Activated CD8-positive, alpha-beta memory T cell treated with anti-CD3 and anti-CD28 coated beads, Interleukin-2, amount 50 U/mL, for 48 hours (primary cell): Measurements from ENCODE around the gene NKD1.

ENCODE experiments used
- DNase-seq: peaks from one replicate; pipeline ENCODE4 v3.0.0-alpha.2; 2020

Gene NKD1

DNA sequence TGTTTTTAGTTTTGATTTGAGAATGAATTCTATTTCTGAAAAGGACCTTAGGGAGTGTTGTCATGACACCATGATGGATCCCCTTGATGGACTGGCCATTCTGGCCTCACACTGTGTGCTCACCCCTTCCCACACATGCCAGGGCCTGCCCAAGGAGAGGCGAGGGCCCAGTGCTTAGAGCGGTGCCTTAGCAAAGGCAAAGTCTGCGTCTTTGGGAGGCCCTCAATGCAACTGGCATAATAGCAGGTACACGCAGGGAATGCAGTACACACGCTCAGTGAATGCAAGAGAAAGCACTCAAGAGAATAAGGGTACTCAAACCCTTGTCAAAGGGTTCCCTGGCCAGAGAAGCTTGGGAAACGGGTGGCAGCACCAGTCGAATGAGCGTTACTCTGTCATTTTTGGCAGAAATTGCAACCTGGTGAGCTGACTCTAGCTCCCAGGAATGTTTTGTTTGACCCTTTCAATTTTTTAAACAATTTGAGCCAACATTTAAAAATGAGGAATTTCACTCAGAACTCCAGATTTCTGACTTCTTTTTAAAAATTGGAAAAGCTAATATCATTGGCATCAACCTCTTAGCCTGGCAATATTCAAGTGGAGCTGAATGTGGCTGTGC lies 32.1 kb downstream of the NKD1 start:
- no peak for DNase-seq

DNA sequence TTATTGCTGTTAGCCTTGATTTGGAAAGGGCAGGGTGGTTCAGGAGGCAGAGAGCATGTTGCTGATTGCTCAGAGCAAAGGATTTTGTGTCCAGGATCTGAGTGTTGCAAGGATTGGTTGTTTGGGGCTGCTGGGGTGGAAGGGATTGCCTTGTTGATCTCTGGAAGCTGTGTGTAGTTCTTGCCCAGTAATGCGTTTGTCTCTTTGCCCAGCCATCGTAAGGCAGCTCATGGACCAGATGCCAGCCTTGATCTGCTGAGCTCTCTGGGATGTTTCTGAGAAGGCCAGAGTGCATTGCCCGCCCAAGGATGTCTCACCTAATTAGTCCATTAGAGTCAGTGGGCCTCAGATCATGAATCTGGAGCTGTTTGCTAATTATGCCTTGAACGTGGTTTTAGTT lies 33.6 kb downstream of the NKD1 start:
- no peak for DNase-seq

DNA sequence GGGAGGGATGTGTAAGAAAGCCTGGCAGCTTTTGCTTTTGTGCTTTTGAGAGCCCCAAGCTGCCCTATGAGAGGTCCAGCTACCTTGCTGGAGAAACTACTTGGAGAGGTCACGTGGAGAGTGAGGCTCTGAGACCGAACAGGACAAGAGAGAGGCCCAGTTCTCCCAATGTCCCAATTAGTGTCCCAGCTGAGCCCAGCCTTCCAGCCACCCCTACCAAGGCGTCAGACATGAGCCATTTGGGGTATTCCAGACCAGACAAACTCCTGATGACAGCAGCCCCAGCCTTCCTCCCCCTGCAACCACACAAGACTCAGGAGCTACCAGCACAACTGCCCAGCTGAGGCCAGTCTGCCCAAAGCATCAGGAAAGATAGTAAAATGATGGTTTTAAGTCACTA lies 35.0 kb downstream of the NKD1 start:
- DNase-seq = no peak

DNA sequence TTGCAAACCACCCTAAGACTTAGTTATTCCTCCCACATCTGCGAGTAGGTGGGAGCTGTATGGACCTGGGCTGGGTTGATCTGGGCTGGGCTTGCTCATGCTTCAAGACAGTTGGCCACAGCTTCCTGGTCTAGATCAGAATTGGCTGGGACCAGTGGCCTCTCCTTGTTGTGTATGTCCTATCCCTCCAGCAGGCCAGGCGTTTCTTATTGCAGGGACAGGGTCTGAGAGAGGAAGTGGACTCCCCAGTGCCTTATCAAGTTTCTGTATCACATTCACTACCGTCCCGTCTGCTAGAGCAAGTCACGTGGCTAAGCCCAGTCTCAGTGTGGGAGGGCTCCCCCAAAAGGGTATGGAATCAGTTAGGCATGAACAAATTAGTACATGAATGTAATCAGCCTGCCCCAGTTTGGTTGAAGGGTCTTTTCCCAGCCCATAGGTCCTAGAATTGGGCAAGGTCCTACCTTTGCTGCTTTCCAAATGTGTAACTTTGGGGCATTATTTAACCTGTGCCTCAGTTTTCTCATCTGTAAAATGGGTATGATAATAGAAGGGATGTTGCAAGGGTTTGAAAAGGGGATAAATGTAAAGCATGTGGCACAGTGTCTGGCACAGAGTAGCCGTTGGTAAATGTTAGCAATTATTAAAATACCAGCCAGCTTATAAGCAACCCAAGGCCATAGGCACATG lies 36.0 kb downstream of the NKD1 start:
- no peak for DNase-seq

DNA sequence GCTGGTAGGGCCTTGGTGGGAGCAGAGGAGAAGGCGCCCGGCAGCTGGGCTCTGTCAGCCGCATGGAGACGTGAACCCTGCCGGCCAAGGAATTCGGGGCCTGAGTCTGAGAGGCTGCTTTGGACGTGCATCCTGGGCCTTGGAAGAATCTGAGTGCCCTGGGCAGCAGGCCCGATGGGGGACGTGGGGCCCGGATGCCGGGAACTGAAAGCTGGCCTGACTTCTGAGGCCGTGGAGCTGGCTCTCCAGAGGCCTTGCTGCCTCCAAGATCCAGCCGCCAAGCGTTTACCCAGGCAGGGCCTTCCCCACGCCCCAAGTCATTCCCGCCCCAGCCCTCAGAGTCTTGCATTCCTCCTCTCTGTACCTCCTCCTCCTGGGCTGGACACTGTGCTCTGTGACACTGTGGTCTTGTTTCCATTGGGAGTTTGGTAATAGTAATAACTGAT lies 37.2 kb downstream of the NKD1 start:
- DNase-seq = no peak

DNA sequence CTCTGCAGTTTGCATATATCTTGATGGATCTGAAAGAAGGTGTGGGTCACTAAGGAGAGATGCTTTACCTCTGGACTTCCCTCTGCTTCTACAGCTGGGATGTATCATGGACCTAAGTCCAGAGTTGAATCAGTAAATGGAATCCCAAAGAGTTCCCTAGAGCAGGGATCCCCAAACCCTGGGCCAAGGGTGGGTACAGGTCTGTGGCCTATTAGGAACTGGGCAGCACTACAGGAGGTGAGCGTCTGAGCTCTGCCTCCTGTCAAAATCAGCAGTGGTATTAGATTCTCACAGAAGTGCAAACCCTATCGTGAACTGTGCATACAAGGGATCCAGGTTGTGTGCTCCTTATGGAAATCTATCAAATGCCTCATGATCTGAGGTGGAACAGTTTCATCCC lies 39.3 kb downstream of the NKD1 start:
- no peak for DNase-seq

DNA sequence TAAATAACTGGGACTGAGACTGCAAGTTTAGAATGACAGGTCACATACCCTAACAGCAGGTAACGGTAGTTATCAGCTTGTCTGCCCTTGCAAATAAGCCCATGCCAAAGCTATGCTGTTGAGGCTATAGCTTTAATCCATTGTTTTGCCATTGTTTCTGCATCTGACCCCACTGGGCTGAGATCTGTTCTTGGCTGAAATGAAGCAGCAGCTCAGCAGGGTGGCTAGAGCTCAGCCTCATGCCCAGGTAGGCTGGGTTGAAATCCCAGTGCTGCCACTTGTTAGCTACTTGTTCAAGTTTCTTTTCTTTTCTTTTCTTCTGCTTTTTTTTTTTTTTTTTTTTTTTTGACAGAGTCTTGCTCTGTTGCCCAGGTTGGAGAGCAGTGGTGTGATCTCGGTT lies 40.1 kb downstream of the NKD1 start:
- DNase-seq = no peak

DNA sequence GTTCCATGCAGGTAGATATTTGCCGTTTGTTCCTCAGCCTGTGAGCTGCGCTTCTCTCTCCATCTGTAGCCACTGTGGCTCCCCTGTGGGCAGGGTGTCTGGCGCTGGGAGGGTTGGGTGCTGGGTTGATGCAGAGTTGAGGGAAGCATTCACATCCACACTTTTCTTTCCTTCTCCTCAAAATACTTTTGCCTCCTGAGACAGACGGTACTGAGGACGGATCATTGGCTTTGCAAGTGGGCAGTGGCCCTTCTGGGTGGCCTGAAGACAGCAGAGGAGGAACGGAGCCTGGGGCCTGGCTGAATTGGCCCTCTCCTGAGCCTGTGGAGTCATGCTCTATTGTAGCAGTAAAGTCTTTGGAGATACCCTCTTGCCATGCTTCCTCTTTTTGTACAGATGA lies 43.0 kb downstream of the NKD1 start:
- DNase-seq = no peak

DNA sequence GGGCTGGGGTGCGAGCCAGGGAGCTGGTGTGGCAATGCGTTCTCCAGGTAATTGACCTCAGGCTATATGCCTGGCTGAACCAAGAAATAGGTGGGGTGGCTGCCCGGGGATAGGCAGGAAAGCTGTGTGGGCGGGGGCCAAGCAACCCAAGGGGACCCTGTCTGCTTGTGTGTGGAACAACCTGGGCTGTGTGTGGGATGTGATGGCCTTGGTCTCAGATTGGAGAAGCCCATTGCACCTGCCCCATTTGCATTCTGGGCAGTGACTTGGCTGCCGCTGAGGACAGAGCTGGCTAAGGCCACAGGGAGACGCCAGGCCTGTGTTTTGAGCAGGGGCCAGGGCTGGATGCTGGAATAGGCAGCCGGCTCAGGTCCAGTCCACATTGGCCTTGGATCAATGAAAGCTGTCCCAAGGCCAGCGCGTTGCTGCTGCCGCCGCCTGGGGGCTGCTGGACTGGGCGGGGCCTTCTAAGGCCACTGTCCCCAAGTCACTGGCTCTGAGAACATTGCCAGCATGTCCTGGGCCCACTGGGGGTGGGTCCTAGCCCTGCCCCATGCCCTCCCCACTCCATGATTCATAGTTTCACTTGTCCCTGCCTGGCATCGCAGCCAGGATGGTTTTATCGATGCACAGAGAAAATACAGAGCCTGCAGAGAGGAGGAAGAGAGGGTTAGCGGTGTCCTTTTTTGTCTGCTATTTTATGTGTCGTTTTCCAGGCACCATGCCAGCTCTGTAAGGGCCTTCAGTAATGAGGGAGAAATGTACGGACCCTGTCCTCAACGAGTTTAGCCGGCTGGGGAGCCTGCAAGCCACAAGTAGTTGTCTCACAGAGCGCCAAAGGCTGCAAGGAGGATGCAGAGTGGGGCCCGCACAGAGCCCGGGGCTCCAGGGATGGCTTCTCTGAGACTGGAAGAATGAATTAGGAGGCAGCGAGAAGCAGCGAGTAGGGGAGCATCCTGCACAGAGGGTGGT lies 43.9 kb downstream of the NKD1 start:
- DNase-seq = no peak

DNA sequence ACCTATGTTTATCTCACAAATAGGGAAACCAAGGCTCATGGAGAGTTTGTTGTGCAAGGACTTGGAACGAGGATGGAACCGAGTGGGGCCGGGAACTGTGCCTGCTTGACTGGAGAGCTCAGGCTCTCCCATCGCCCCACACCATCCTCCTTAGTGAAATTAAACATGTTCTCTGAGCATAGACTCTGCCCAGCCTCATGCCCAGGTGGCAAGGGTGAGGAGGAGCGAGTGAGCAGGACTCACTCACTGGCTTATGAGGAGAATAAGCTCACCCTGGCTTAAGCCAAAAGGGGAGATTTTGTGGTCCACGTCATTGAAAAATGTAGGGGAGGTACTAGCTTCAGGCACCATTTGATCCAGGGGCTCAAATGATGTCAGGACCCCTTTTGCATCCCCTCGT lies 44.8 kb downstream of the NKD1 start:
- no peak for DNase-seq

DNA sequence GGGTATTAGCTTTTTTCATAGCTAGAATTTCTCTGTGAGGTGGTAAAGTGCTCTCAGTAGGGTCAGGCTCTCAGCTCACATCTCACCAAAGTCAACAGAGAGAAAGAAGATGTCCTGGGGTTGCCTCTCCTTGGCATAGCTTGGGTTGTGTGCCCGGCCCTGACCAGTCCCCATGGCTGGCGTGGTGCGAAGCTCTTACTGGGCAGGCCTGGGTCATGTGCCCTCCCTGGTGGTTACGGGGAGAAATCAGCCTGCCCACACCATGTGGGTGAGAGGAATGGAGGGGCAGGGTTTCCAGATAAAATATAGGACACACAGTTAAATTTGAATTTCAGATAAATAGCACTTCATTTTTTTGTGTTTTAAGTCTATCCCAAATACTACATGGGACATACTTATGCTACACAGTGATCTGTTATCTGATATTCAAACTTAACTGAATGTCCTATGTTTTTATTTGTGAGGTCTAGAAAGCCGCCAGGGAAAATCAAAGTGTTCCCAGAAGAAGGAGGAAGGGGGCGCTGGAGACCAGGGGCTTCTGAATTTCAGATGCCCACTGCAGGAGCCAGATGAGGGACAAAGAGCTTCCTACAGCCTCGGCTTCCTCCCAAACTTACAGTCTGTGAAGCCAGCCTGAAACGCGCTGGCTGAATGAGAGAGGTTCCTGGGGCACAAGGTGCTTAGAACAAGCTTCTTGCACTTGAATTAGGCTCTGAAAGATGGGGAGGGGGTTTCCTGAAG lies 45.4 kb downstream of the NKD1 start:
- no peak for DNase-seq

DNA sequence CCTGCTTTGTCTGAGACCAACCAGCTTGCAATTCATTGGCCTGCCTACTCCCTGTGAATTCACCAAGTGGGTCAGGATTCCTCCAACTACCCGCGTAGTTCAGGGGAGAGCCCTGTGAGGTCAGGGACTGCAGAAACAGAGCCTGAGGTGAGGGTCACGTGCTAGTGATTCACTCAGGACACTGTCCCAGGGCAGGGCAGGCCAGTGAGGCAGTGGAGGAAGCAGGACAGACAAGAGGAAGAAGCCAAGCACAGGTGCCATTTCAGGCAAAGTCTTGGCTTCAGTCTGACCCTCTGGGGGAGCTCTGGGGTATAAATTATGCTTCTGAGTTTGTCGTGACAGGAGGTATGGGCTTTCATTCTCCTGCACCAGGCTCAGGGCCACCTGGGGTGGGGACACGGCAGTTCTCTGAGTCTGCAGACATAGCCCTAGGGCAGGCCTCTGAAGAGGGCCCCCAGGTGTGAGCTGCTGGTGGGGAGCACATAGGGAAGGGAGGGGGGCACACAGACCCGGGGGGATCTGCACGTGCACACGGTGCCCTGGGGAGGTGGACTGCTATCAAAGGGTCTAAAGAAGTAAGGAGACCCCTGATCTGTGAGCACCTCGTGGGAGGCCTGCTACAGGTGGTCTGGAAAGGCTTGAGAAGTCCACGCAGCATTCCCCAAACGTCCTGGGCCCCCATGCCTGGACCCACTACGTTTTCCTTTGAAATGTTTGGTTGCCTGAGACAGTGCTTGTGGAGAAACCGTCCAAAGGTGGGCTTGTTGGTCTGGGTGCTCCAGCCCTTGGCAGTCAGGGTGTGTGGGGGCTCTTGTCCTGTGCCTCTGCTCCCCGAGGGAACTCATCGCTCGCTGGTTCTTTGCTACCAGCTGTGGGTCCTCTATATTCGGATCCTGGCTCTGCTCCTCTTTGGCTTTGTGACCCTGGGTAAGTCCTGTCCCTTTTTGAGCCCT lies 46.4 kb downstream of the NKD1 start:
- no peak for DNase-seq

DNA sequence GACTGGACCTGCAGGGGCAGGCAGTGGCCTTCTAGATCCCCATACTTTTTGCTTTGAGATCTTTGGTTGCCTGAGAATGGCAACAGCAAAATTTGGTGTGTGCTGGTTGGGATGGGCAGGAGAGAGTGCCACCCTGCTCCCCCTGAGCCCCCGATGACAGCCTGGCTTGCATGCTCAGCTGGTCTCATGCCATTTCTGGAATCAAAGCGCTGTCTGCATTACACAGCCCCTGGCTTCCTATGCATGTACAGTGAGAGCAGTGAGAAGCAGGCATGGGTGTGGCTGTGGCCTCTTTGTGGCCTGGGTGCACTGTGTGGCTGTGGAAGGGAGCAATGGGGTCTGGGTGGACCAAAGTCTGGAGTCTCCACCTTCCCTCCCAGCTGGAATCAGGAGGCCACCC lies 47.7 kb downstream of the NKD1 start:
- DNase-seq = no peak

DNA sequence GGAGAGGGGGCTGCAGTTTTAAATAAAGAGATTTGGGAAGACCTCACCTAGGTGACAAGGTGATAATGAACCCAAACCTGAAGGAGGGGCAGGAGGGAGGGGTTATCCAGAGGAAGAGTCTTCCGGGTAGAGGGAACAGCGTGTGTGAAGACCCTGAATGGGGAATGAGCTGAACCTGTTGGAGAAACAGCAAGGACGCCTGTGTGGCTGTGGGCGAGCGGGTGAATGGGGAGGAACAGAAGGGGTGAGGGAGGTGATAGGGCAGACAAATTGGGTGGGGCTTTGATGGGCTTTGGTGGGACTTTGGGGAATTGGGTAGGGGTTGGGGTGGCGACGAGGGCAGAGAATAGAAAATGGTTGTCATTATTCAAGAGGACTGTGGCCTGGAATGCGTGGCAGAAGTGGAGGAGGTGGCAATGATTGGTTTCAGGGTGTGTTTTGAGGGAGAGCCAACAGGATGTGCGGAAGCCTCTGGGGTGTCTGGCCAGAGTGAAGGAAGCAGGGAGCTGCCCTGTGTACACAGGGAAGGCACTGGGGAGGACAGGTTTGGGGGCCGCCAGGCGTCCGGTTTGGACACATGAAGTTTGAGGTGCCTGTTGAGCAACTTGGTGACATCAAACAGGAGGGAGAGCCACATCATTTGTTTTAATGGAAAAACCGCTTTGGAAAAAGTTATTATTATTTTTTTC lies 48.7 kb downstream of the NKD1 start:
- no peak for DNase-seq

DNA sequence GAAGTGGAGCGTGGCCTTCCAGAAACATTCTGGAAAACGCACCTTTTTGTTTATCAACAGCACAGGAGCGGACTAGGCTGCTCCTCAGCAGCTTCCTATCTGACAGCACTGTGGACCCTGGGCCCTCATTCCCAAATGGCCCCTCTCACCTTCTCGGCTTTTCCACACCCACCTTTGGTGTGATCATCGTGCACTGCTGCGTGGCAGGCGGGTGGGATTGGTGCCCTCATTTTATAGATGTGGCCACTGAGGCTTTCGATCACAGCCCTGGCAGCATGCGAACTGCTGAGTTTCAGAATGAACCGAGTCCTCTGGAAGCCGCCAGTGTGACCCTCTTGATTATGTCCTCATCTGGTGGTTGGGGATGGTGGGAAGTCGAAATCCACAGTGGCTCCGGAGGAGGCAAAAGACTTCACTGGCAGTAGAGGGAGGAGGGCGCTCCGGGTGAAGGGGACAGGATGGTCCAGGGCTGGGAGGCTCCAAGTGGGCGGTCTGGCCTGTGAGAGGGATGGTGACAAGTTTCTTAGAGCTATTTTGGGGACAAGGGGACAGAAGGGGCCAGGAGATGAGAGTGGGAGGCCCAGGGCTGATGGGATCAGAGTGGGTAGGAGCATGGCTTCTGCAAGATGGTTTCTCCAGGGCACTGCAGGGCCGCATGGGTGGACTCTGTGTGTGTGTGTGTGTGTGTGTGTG lies 49.5 kb downstream of the NKD1 start:
- no peak for DNase-seq

DNA sequence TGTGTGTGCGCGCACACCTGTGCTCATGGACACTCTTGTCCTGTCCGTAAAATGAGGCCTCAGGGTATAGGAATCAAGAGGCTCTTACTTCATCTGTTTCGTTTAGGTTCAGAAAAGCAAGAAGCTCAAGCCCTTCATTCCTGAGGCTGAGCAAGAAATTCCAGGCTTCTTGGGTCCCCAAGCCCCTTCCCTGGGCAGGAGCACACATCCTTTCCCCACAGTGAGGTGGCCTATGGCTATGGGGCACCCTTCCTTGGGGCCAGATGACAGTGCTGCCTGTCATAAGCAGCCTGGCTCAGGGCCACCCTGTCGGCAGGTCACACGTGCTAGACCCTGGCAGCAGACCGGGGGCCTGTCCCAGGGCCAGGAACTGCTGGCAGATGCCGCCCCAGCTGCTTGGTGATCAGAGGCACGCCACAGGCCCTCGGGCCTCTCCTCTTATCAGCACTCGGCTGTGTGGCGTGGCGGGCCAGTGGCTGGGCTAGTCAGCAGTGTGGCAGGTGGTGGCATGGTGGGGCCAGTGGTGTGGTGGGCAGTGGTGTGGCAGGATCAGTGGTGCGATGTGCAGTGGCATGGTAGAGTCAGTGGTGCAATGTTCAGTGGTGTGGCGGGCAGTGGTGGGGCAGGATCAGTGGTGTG lies 50.2 kb downstream of the NKD1 start:
- no peak for DNase-seq

DNA sequence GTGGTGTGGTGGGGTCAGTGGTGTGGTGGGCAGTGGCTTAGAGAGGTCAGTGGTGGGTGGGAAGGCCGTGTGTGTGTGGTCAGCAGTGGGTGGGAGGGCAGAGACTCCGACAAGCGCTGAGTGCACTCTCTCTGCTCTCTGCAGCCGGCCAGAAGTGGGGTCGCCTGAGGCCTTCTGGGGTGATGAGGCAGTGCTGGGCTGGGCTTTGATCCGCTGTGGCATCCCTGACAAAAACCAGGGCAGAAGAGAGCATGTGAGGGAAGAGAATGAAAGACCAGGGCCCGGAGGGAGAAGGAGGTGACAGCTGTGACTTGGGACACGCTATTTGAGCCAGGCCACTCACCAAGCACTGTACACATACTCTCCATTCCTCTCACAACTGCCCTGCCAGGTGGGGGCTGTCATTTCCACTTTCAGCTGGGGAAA lies 50.8 kb downstream of the NKD1 start:
- no peak for DNase-seq

DNA sequence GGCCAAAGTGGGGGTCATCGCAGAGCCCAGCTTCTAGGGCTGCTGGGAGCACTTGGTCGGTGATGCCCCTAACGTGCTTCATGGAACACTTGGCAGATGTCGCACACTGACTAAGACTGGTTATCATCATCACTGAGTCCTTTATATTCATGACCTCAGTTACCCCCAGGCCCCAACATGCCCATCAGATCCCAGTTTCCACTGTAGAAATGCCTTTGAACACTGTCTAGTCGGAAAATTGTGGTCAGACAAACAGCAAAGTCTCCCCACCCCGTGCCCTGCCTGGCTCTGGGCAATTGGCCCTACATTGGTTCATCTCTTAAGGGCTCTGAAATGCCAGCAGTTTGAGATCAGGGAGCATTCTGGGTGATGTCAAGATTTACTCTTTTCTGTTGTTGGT lies 51.3 kb downstream of the NKD1 start:
- no peak for DNase-seq

DNA sequence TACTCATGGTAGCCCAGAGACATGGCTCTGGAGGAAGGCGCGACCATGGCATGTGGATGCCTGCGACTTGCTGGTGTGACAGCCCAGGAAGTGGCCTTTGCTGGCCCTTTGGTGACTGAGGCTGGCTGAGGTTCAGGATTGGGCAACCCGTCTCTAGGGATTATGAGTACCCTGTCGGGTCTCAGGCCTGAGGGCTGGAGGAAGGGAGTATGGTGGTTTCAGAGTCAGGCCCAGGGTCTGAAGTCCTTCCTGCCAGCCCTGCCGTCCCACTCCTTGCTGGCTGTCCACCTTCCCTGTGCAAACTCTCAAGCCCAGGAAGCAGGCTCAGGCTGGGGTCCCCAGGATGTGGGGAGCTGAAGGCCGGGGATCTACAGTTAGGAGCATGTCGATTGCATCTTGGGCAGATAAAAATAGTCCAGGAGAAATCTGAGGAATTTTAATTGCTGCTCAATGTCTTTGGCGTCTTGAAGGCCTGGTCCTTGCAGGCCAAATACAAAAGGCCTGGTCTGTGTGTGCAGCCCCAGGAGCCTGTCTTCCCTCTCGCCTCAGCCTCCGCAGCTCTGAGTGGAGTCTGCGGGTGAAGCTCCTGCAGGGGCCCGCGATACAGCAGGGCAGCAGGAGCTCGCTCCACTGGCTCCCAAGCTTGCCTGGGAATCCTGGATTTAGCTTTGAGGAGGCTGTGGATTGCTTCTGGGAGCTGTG lies 52.5 kb downstream of the NKD1 start:
- DNase-seq = no peak
